GM19324 (cell line): ENCODE measurements around the gene ADGRV1.

Source experiments
- ATAC-seq: cut with Tn5 transposase; IDR thresholded peaks from one replicate; pipeline ENCODE4 v1.9.1; 2021; ENCODE audit warnings: mild to moderate bottlenecking, moderate library complexity; ENCODE audit not compliant: unreplicated experiment, low FRiP score

ADGRV1 gene

DNA sequence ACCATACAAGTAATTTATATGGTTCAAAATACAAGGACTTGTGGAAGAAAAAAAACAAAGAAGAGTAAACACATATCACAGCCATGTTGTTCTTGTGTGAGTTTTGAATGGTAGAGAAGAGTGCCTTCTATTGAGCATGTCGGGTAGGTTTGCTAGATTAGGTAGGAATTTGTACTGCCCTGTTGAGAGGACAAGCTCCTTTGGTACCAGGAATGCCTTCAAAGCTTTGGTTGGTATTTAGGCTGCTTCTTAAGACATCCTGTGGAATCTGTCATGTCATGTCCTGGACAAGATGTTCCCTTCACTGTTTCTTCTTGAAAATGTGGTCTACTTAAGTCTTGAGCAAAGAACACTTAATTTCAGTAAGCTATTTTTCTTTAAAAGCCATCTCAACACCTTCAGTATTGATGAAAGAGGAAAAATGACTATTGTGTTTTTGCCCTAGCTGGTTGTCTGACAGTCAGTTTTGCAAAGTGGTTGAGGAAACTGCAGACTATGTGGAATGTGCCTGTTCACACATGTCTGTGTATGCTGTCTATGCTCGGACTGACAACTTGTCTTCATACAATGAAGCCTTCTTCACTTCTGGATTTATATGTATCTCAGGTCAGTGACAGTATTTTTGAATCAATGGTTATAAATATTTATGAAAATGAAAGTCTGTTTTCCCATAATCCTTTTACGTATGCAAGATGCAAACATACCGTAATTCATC is 296.9 kb downstream of the ADGRV1 start:
- no peak for ATAC-seq

- ATAC-seq, result no peak
Measured at GRCh38 chr5:90861843-90862586, 303.4 kb downstream of the ADGRV1 start.

DNA sequence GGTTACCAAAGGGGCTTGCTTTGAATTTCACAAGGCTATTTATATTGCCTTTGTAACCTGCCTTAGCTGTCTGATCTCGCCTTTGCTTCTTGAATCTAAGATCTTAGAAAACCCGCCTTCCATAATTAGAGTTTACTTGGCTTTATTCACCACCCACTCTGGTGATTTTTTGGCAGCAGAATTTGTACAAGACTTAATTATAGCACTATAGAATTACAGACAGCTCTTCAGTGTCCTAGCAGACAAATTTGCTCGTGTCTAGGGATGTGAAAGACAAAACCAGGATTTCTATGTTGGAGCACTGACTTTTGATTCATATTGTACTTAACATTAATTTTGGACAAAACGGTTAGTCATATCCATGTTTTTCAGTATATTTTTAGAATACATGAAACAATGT is 306.6 kb downstream of the ADGRV1 start:
- ATAC-seq, result no peak

GRCh38 chr5:90866333-90866732 is 307.7 kb downstream of the ADGRV1 start:
- ATAC-seq, result no peak

- ATAC-seq, result no peak
Measured at GRCh38 chr5:90866915-90867731, 308.5 kb downstream of the ADGRV1 start.

- ATAC-seq, result no peak
Measured at GRCh38 chr5:90868799-90869198, 310.2 kb downstream of the ADGRV1 start.

- ATAC-seq, result no peak
Measured at GRCh38 chr5:90871391-90871991, 312.9 kb downstream of the ADGRV1 start.

DNA sequence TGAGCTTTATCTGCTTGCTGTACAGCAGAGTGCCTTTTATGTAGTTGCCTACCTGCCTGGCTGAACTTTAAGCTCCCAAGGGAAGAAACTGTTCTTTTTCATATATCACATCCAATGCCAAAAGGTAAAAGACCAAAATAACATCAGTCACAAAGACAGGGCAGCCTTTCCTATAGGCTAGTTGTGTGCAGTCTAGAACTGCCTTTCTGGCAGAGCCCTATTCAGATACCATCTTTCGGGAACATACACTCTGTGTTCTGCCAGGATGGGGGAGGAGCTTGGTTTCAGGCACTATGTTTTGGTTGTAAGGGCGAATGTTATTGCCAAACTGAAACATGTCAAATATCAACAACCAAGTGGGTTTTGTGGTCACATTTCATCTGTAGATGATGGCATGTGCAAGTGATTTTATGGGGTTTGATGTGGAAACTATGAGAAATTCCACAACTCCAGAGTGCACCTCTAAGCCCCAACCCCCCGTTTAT is 314.5 kb downstream of the ADGRV1 start:
- ATAC-seq, result no peak

GRCh38 chr5:90874066-90874465 is 315.5 kb downstream of the ADGRV1 start:
- ATAC-seq, result no peak

DNA sequence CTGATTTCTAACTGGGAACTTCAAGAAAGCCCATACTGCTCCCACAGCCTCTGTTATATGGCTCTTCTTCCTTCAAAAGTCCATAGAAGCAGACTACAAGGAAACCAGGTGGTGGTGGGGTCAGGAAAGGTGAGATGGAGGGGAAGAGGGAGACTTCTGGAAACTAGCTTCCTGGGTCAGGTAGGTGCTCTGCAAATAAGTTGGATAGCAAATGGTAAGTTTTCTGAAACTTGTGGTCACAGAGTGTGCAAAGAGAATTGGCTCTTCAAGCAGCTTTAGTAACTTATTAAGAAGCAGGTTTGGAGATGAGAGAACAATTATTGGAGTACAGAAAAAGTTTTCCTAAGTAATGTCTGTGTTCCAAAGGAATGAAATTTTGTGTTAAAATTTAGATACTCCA is 316.9 kb downstream of the ADGRV1 start:
- ATAC-seq, result no peak

- no peak for ATAC-seq
Measured at GRCh38 chr5:90876366-90876765, 317.8 kb downstream of the ADGRV1 start.

DNA sequence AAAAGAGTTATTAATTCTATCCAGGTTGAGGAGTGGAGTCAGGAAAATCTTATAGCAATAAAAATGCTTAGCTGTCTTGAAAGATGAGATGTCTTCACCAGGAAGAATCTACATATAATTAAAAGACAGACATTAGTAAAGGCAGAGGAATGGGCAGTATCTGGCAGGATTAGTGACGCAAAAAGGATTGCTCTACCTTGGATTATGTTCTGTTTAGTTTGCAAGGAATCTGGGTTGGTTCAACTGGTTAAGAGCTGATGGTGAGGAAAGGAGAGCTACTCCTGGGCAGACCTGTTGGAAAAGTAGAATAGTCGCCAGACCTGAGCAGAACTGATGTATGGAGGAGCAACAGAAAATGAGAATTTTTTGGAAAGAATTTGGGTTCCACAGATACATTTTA is 318.5 kb downstream of the ADGRV1 start:
- no peak for ATAC-seq

- no peak for ATAC-seq
Measured at GRCh38 chr5:90878081-90878480, 319.5 kb downstream of the ADGRV1 start.

DNA sequence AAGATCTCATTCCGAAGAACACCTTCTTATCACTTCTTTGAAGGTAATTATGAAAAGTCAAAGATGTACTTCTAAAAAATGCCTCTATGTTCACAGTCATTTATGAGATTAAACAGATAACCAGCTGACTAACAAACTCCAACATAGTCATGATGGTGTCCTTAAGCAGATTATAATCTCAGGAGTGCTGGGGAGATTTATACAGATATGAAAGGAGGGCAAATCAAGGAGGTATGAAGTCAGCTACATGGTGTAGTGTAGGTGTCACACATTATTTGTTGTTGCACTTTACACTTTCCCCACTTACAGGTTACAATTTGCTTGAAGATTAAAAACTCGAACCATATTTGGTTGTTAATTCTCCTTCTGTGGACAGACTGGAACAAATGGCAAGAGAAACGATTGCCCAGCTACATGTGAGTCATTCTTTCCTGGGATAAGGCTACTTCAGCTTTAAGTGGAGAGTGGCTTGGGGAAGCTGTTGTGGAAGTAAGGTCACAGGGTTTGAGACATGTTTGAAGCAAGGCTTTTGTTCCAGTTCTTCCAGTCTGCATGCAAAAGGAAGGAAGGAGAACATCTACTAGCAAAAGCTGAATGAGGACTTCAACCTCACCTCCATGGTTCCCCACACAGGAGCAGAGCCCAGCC is 320.1 kb downstream of the ADGRV1 start:
- no peak for ATAC-seq

- ATAC-seq, result no peak
Measured at GRCh38 chr5:90881626-90882150, 323.1 kb downstream of the ADGRV1 start.

DNA sequence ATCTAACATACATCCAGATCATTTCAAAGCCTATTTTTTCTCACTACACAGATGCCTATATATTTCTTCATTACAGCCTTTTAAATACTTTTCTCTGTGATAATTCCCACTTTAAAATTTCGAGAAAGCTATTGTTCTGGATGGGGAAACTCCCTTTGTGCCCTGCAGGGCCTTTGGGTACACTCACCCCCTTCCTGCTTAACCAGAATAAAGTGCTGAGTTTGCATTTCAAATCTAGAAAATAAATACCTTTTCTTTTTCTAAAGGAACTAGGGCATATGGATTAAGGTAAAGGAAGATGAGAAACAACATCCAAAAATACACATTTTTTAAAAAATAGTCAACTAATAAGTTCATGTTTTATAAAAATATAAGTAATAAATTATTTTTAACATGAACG is 323.9 kb downstream of the ADGRV1 start:
- no peak for ATAC-seq

DNA sequence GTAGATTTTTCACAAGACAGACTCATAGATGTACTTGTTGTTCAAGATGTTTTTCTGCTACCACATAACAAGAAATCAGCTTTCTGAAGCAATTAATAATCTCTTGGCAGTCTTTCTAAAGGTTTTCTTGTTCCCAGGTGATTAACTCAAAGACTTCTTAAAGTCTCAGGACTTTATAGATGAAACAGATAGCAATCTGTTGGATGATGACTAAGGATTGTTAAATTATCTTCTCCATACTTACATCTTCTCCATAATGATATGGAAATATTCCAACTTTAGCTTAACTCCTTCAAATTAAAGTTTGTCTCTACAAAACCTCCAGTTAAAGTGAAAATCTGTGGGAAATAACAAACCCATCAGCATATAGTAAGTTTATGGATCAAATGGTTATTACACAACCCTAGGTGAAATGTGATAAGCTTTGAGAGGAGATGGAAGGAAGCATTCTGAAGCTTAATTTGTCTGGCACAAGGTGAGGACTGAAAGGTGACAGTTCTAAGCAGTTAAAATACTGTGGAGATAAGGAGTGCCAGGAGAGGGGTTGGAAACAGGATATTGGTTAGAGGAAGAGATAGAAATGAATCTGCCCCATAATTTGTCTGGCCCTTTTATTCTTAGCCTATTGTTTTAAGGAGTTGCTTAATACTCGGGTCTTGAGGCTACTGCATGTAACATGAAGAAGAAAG is 326.7 kb downstream of the ADGRV1 start:
- no peak for ATAC-seq

DNA sequence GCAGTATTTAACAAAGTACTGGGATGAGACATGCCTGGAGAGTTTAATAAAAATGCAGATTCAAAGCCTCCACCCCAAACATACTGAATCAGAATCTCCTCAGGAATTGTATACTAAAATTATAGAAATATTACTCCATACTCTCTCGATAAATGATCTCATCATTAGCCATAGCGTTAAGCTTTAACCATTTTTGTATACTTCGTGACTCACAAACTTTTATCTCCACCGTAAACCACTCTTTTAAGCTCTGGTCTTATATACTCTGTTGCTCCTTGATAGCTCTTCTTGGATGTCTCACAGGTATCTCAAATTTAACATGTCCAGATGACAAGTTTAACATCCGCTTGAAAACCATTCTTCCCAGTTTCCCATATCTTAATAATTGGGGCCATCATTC is 327.8 kb downstream of the ADGRV1 start:
- no peak for ATAC-seq

DNA sequence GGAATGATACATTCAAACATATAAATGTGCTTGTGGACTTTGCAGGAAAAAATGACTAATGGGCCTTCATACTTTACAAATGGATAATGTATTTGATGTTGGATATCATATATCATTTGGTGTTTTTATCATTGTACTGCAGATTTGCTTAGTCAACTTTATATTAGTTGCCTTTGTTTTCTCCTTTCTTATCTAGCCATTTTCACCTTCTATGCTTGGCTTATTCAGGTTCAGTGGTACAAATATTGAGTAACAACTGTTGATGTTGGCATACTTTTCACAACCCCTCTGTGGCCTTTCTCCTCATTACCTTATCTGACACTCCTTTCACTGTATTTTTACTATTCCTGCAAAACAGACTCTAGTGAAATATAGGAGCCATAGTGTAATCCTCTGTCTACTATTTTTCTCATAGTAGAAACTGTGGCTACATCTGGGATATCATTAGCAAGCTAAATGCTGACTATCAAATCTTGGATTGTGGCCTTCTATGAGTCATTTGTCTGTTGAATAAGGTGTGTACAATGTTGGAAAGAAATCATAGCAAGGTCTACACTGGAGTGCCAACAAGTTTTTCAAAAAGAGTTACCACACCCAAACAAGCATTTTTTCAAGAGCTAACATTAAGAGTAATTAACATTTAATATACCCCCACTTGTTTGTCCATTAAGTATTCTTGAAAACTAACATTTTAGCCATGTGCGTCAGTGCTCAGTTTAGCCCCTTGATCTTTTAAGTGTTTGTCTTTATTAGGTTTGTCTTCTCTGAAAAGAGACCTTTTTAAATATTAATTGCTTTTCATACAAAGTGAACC is 330.1 kb downstream of the ADGRV1 start:
- ATAC-seq, result no peak
